Measurements from ENCODE around the gene TEKT3. TPM values are rescaled to one million over a fixed set of nuclear protein-coding genes. Genes with fewer than 3 reads are reported as not detected.

TEKT3 gene
- polyA plus RNA-seq, 1 experiment, result 0.21 TPM

DNA sequence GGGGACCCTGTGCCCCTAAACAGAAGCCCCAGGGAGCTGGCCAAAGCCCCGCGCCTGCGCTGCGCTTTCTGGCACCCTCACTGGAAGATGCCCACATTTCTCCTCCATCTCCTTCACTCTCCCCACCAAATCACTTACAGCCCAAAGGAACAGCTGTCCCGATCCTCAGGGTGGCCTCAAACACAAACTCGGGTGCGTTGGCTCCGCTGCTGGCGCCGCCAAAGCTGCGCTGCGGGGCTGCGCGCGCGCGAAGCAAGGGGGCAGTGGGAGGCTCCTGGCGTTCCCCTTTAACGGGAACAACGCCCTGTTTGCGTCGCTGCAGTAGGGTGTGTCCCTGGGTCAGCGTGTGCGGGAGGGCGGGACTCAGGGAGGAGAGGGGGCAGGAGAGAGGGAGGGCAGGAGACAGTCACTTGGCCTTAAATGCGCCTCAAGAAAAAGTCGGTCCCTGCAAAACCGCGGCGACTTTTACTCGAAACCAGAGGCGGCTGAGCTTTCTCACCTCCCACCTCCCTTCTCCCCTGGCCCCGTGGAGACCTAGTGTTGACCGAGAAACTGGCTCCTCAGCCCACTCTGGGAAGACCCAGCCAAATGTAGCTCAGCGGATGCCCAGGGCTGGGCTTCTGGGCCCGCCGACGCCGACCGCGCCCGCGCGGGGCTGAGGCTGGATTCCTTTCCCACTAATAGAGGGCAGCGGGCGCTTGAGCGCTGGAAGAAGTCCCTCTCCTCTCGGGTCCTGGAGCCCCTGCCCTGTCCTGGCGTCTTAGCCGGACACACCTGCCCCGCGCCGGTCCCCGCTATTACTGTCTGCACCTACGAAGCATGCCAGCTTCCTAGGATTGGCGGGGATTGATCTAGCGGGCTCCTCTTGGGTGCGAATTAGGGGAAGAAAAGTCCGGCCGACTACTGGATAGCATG, 78.8 kb downstream of the TEKT3 start:
- DNase-seq (ENCODE audit: low read depth), result peak; percentile 76
- Histone ChIP-seq H3K27me3 (ENCODE audit: control insufficient read depth, insufficient read depth, low read length) (peaks cover 7% of the 10 kb centered on the region), H3K36me3 (ENCODE audit: control insufficient read depth, insufficient read depth, low read length) (peaks cover 7% of the 10 kb centered on the region), H3K4me3 (ENCODE audit: low read depth, low read length) (peak overlapping the region; percentile 72)
- peak; percentile 60 for TF ChIP-seq CTCF (IDR thresholded peaks at IDR 0.05; ENCODE audit: insufficient read depth, low read depth, low read length)
- CTCF ChIA-PET, result interaction anchor here (0.7 to 3.6 kb wide), 12 partner anchors 10 to 251 kb away, joined by 3 to 43 read pairs (median 6); no protein-coding TSS in a partner anchor
- POLR2A ChIA-PET, result interaction anchor here (0.7 to 1.4 kb wide), 3 partner anchors 115 to 195 kb away, joined by 4 to 6 read pairs (median 5); no protein-coding TSS in a partner anchor

- ChIA-PET CTCF (interaction anchor here (0.7 to 3.6 kb wide), 15 partner anchors 11 to 252 kb away, joined by 3 to 43 read pairs (median 5); no protein-coding TSS in a partner anchor), POLR2A (interaction anchor here (0.7 kb wide), 1 partner anchor 131 kb away, joined by 4 read pairs; no protein-coding TSS in a partner anchor)
- Histone ChIP-seq H3K36me3 (ENCODE audit: control insufficient read depth, insufficient read depth, low read length) (peaks cover 13% of the 10 kb centered on the region), H3K4me3 (ENCODE audit: low read depth, low read length) (peak overlapping the region; percentile 72), H3K27me3 (ENCODE audit: control insufficient read depth, insufficient read depth, low read length) (peaks cover 6% of the 10 kb centered on the region)
- TF ChIP-seq CTCF (IDR thresholded peaks at IDR 0.05; ENCODE audit: insufficient read depth, low read depth, low read length), result no peak
- no peak for DNase-seq (ENCODE audit: low read depth)
Observed at GRCh38 chr17:15261802-15262290, 79.6 kb downstream of the TEKT3 start.

- H3K36me3 ChIP-seq (ENCODE audit: control insufficient read depth, insufficient read depth, low read length), result peaks cover 15% of the 10 kb centered on the region
- no peak for TF ChIP-seq CTCF (IDR thresholded peaks at IDR 0.05; ENCODE audit: insufficient read depth, low read depth, low read length)
- peak overlapping the region; percentile 72 for H3K4me3 ChIP-seq (ENCODE audit: low read depth, low read length)
- H3K27me3 ChIP-seq (ENCODE audit: control insufficient read depth, insufficient read depth, low read length), result peaks cover 4% of the 10 kb centered on the region
- CTCF ChIA-PET, result interaction anchor here (0.7 to 3.6 kb wide), 11 partner anchors 11 to 248 kb away, joined by 3 to 43 read pairs (median 3); no protein-coding TSS in a partner anchor
- POLR2A ChIA-PET, result no interaction called here
- no peak for DNase-seq (ENCODE audit: low read depth)
Observed at GRCh38 chr17:15261258-15261801, 80.1 kb downstream of the TEKT3 start.

GRCh38 chr17:15260376-15261257, 80.8 kb downstream of the TEKT3 start:
- CTCF ChIA-PET, result interaction anchor here (0.7 to 3.6 kb wide), 16 partner anchors 11 to 248 kb away, joined by 3 to 43 read pairs (median 4); no protein-coding TSS in a partner anchor
- POLR2A ChIA-PET, result no interaction called here
- Histone ChIP-seq H3K27me3 (ENCODE audit: control insufficient read depth, insufficient read depth, low read length) (no peaks in the 10 kb centered on the region), H3K36me3 (ENCODE audit: control insufficient read depth, insufficient read depth, low read length) (peaks cover 15% of the 10 kb centered on the region), H3K4me3 (ENCODE audit: low read depth, low read length) (peak overlapping the region; percentile 72)
- TF ChIP-seq CTCF (IDR thresholded peaks at IDR 0.05; ENCODE audit: insufficient read depth, low read depth, low read length), result peak; percentile 43
- peak; percentile 45 for DNase-seq (ENCODE audit: low read depth)

All from BJ (cell line).